ENCODE results near the gene LRMDA. TPM values are rescaled to one million over a fixed set of nuclear protein-coding genes. Genes with fewer than 3 reads are reported as not detected.

The LRMDA gene
- total RNA-seq, 4 donors from 2014 or later = 0.88 to 14.1 (median 5.1) TPM; not detected in 1

GRCh38 chr10:75446508-75446907 is 15.1 kb downstream of the LRMDA start:
- H3K27me3 ChIP-seq = no peaks in the 10 kb centered on the region
- no peaks in the 10 kb centered on the region for H3K36me3 ChIP-seq
- 91 to 100% methylated on average over 1 of the region's 1 CpG for WGBS, 2 donors
- no peak overlapping the region for H3K27ac ChIP-seq
- H3K4me3 ChIP-seq = no peak overlapping the region
- DNase-seq = no peak
- peaks cover 0 to 14% (median 6%) of the 10 kb centered on the region in 3 donors for H3K4me1 ChIP-seq
- peaks cover 0 to 14% (median 11%) of the 10 kb centered on the region in 3 donors for H3K9me3 ChIP-seq
- intact Hi-C loops (cut with DNase I) = no loop called here
- TF ChIP-seq POLR2A (IDR thresholded peaks at IDR 0.05) (no peak), CTCF (IDR thresholded peaks at IDR 0.05) (no peak)

- 67 to 76% methylated on average over 2 of the region's 2 CpGs for WGBS, 2 donors
- peaks cover 0 to 14% (median 6%) of the 10 kb centered on the region in 3 donors for H3K4me1 ChIP-seq
- DNase-seq = no peak
- no peak overlapping the region for H3K4me3 ChIP-seq
- intact Hi-C loops (cut with DNase I) = no loop called here
- H3K27me3 ChIP-seq = no peaks in the 10 kb centered on the region
- H3K9me3 ChIP-seq = peaks cover 0 to 11% (median 6%) of the 10 kb centered on the region in 3 donors
- no peak for TF ChIP-seq CTCF (IDR thresholded peaks at IDR 0.05)
- no peak for TF ChIP-seq POLR2A (IDR thresholded peaks at IDR 0.05)
- H3K27ac ChIP-seq = no peak overlapping the region
- no peaks in the 10 kb centered on the region for H3K36me3 ChIP-seq
Measured at GRCh38 chr10:75448166-75448565, 16.7 kb downstream of the LRMDA start.

GRCh38 chr10:75449382-75450074 is 18.1 kb downstream of the LRMDA start:
- TF ChIP-seq POLR2A (IDR thresholded peaks at IDR 0.05) = no peak
- no peak for TF ChIP-seq CTCF (IDR thresholded peaks at IDR 0.05)
- Histone ChIP-seq H3K36me3 (no peaks in the 10 kb centered on the region), H3K27ac (no peak overlapping the region), H3K9me3 (peaks cover 0 to 3% (median 0%) of the 10 kb centered on the region in 3 donors), H3K27me3 (no peaks in the 10 kb centered on the region), H3K4me3 (no peak overlapping the region), H3K4me1 (peaks cover 0 to 14% (median 6%) of the 10 kb centered on the region in 3 donors)
- intact Hi-C loops (cut with DNase I) = no loop called here
- 54 to 62% methylated on average over 4 to 5 of the region's 7 CpGs for WGBS, 2 donors
- DNase-seq = no peak

- peaks cover 0 to 3% (median 0%) of the 10 kb centered on the region in 3 donors for H3K9me3 ChIP-seq
- WGBS, 2 donors = 59 to 67% methylated on average over 4 of the region's 4 CpGs
- peaks cover 0 to 14% (median 6%) of the 10 kb centered on the region in 3 donors for H3K4me1 ChIP-seq
- no peak for DNase-seq
- H3K36me3 ChIP-seq = no peaks in the 10 kb centered on the region
- intact Hi-C loops (cut with DNase I) = no loop called here
- H3K27ac ChIP-seq = no peak overlapping the region
- no peak overlapping the region for H3K4me3 ChIP-seq
- TF ChIP-seq POLR2A (IDR thresholded peaks at IDR 0.05) = no peak
- TF ChIP-seq CTCF (IDR thresholded peaks at IDR 0.05) = no peak
- H3K27me3 ChIP-seq = no peaks in the 10 kb centered on the region
Measured at GRCh38 chr10:75450075-75450445, 18.6 kb downstream of the LRMDA start.

GRCh38 chr10:75450644-75451640 is 19.5 kb downstream of the LRMDA start:
- DNase-seq = no peak
- Histone ChIP-seq H3K27ac (no peak overlapping the region), H3K36me3 (no peaks in the 10 kb centered on the region), H3K4me3 (no peak overlapping the region), H3K27me3 (no peaks in the 10 kb centered on the region), H3K4me1 (peaks cover 0 to 14% (median 6%) of the 10 kb centered on the region in 3 donors), H3K9me3 (peaks cover 0 to 3% (median 0%) of the 10 kb centered on the region in 3 donors)
- WGBS, 2 donors = 75 to 78% methylated on average over 18 of the region's 18 CpGs
- intact Hi-C loops (cut with DNase I) = no loop called here
- no peak for TF ChIP-seq POLR2A (IDR thresholded peaks at IDR 0.05)
- no peak for TF ChIP-seq CTCF (IDR thresholded peaks at IDR 0.05)
